ENCODE data around the gene CNOT10.

DNA sequence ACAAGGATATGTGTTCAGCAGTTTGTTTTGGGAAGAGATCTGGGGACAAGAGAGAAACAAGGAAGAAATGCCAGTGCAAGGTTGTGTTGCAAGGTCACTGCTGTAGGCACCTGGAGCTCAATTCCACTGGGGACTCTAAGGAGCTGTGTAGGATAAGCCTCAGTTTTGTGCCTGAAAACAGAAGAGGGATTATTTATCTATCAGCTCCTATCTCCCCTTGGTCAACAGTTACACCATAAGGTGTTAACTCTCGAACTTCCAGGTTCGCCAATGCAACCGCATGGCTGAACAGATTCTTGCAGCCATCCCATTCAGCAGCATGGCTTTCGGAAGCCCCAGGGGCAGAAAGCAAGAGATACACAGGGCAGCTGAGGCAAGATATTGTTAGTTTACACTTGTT lies 41.6 kb upstream of the CNOT10 start:
- TF ChIP-seq, protein P1, sequence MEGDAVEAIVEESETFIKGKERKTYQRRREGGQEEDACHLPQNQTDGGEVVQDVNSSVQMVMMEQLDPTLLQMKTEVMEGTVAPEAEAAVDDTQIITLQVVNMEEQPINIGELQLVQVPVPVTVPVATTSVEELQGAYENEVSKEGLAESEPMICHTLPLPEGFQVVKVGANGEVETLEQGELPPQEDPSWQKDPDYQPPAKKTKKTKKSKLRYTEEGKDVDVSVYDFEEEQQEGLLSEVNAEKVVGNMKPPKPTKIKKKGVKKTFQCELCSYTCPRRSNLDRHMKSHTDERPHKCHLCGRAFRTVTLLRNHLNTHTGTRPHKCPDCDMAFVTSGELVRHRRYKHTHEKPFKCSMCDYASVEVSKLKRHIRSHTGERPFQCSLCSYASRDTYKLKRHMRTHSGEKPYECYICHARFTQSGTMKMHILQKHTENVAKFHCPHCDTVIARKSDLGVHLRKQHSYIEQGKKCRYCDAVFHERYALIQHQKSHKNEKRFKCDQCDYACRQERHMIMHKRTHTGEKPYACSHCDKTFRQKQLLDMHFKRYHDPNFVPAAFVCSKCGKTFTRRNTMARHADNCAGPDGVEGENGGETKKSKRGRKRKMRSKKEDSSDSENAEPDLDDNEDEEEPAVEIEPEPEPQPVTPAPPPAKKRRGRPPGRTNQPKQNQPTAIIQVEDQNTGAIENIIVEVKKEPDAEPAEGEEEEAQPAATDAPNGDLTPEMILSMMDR (IDR thresholded peaks at IDR 0.05) = no peak
- no peak for TF ChIP-seq EZH2 (IDR thresholded peaks at IDR 0.05)

Measured in neural progenitor cell (in vitro differentiated cells).